Muscle layer of colon (tissue), 2 donors: ENCODE measurements around the gene REPS1.

Experiments used
- H3K27ac ChIP-seq: one replicate; pipeline ENCODE4 v1.7.0; 2013; ENCODE audit warnings: low read depth, mild to moderate bottlenecking, low read length, moderate library complexity
- H3K27me3 ChIP-seq, 2 donors: one replicate each; pipeline ENCODE4 v1.7.0; 2013; ENCODE audit warnings: low read length in 2 of 2, mild to moderate bottlenecking in 2 of 2; ENCODE audit not compliant: insufficient read depth in 2 of 2, control insufficient read depth in 1 of 2
- H3K36me3 ChIP-seq: one replicate; pipeline ENCODE4 v1.7.0; 2013; ENCODE audit warnings: mild to moderate bottlenecking, low read length; ENCODE audit not compliant: insufficient read depth
- H3K4me1 ChIP-seq: one replicate; pipeline ENCODE4 v1.7.0; 2013; ENCODE audit warnings: mild to moderate bottlenecking, low read length; ENCODE audit not compliant: insufficient read depth
- H3K4me3 ChIP-seq, 2 donors: one replicate each; pipeline ENCODE4 v1.7.0; 2013; ENCODE audit warnings: low read length in 2 of 2, low read depth in 1 of 2, mild to moderate bottlenecking in 1 of 2, moderate library complexity in 1 of 2
- H3K9ac ChIP-seq: one replicate; pipeline ENCODE4 v1.7.0; 2013; ENCODE audit warnings: low read length
- H3K9me3 ChIP-seq: one replicate; pipeline ENCODE4 v1.7.0; 2013; ENCODE audit warnings: mild to moderate bottlenecking, low read length
- donor health status: abdominal sarcoma.
- donor health status: Adenocarcinoma of cecum.

The REPS1 gene

GRCh38 chr6:138979365-138979764 is 8.7 kb downstream of the REPS1 start:
- no peaks in the 10 kb centered on the region for H3K27me3 ChIP-seq
- no peaks in the 10 kb centered on the region for H3K9me3 ChIP-seq
- H3K9ac ChIP-seq, result no peak overlapping the region
- no peak overlapping the region for H3K4me3 ChIP-seq
- H3K4me1 ChIP-seq, result peaks cover 16% of the 10 kb centered on the region
- H3K36me3 ChIP-seq, result no peaks in the 10 kb centered on the region
- no peak overlapping the region for H3K27ac ChIP-seq

- H3K9ac ChIP-seq, result no peak overlapping the region
- H3K4me1 ChIP-seq, result peaks cover 23% of the 10 kb centered on the region
- no peaks in the 10 kb centered on the region for H3K27me3 ChIP-seq
- H3K9me3 ChIP-seq, result no peaks in the 10 kb centered on the region
- H3K27ac ChIP-seq, result no peak overlapping the region
- no peak overlapping the region for H3K4me3 ChIP-seq
- H3K36me3 ChIP-seq, result no peaks in the 10 kb centered on the region
These were observed 9.8 kb downstream of the REPS1 start for GRCh38 chr6:138978229-138978628.

GRCh38 chr6:138977646-138978167 is 10.3 kb downstream of the REPS1 start:
- Histone ChIP-seq H3K9ac (no peak overlapping the region), H3K9me3 (no peaks in the 10 kb centered on the region), H3K4me3 (no peak overlapping the region), H3K27ac (no peak overlapping the region), H3K36me3 (no peaks in the 10 kb centered on the region), H3K27me3 (no peaks in the 10 kb centered on the region), H3K4me1 (peaks cover 25% of the 10 kb centered on the region)

- Histone ChIP-seq H3K4me1 (peaks cover 26% of the 10 kb centered on the region), H3K9me3 (no peaks in the 10 kb centered on the region), H3K9ac (no peak overlapping the region), H3K27ac (no peak overlapping the region), H3K36me3 (no peaks in the 10 kb centered on the region), H3K4me3 (no peak overlapping the region), H3K27me3 (no peaks in the 10 kb centered on the region)
These were observed 10.8 kb downstream of the REPS1 start for GRCh38 chr6:138977242-138977641.

- no peak overlapping the region for H3K27ac ChIP-seq
- H3K9ac ChIP-seq, result no peak overlapping the region
- H3K27me3 ChIP-seq, result no peaks in the 10 kb centered on the region
- no peak overlapping the region for H3K4me3 ChIP-seq
- no peaks in the 10 kb centered on the region for H3K36me3 ChIP-seq
- H3K9me3 ChIP-seq, result no peaks in the 10 kb centered on the region
- H3K4me1 ChIP-seq, result peaks cover 31% of the 10 kb centered on the region
These were observed 12.2 kb downstream of the REPS1 start for GRCh38 chr6:138975815-138976214.

GRCh38 chr6:138973466-138974153 is 14.4 kb downstream of the REPS1 start:
- Histone ChIP-seq H3K4me1 (peaks cover 42% of the 10 kb centered on the region), H3K9ac (no peak overlapping the region), H3K27me3 (no peaks in the 10 kb centered on the region), H3K4me3 (no peak overlapping the region), H3K36me3 (no peaks in the 10 kb centered on the region), H3K9me3 (no peaks in the 10 kb centered on the region), H3K27ac (no peak overlapping the region)

GRCh38 chr6:138972226-138972665 is 15.8 kb downstream of the REPS1 start:
- H3K27ac ChIP-seq, result no peak overlapping the region
- H3K9ac ChIP-seq, result no peak overlapping the region
- no peaks in the 10 kb centered on the region for H3K36me3 ChIP-seq
- no peak overlapping the region for H3K4me3 ChIP-seq
- no peaks in the 10 kb centered on the region for H3K9me3 ChIP-seq
- H3K27me3 ChIP-seq, result no peaks in the 10 kb centered on the region
- peaks cover 46% of the 10 kb centered on the region for H3K4me1 ChIP-seq

- Histone ChIP-seq H3K9me3 (no peaks in the 10 kb centered on the region), H3K9ac (no peak overlapping the region), H3K4me1 (peaks cover 46% of the 10 kb centered on the region), H3K36me3 (no peaks in the 10 kb centered on the region), H3K27me3 (no peaks in the 10 kb centered on the region), H3K4me3 (no peak overlapping the region), H3K27ac (no peak overlapping the region)
These were observed 16.5 kb downstream of the REPS1 start for GRCh38 chr6:138971601-138972000.

GRCh38 chr6:138970856-138971425 is 17.1 kb downstream of the REPS1 start:
- Histone ChIP-seq H3K4me1 (peaks cover 48% of the 10 kb centered on the region), H3K4me3 (no peak overlapping the region), H3K9me3 (no peaks in the 10 kb centered on the region), H3K9ac (no peak overlapping the region), H3K36me3 (no peaks in the 10 kb centered on the region), H3K27ac (no peak overlapping the region), H3K27me3 (no peaks in the 10 kb centered on the region)

- no peak overlapping the region for H3K27ac ChIP-seq
- H3K4me3 ChIP-seq, result no peak overlapping the region
- H3K36me3 ChIP-seq, result no peaks in the 10 kb centered on the region
- no peaks in the 10 kb centered on the region for H3K27me3 ChIP-seq
- H3K4me1 ChIP-seq, result peaks cover 55% of the 10 kb centered on the region
- no peaks in the 10 kb centered on the region for H3K9me3 ChIP-seq
- H3K9ac ChIP-seq, result no peak overlapping the region
These were observed 17.9 kb downstream of the REPS1 start for GRCh38 chr6:138970159-138970558.

- Histone ChIP-seq H3K36me3 (no peaks in the 10 kb centered on the region), H3K27me3 (no peaks in the 10 kb centered on the region), H3K27ac (no peak overlapping the region), H3K9ac (no peak overlapping the region), H3K4me3 (no peak overlapping the region), H3K9me3 (no peaks in the 10 kb centered on the region), H3K4me1 (peaks cover 37% of the 10 kb centered on the region)
These were observed 21.2 kb downstream of the REPS1 start for GRCh38 chr6:138966870-138967269.

GRCh38 chr6:138965971-138966370 is 22.1 kb downstream of the REPS1 start:
- no peaks in the 10 kb centered on the region for H3K36me3 ChIP-seq
- H3K9ac ChIP-seq, result no peak overlapping the region
- H3K4me1 ChIP-seq, result peaks cover 28% of the 10 kb centered on the region
- H3K4me3 ChIP-seq, result no peak overlapping the region
- no peak overlapping the region for H3K27ac ChIP-seq
- no peaks in the 10 kb centered on the region for H3K9me3 ChIP-seq
- H3K27me3 ChIP-seq, result no peaks in the 10 kb centered on the region
